GM23338 (cell line): Measurements from ENCODE around the gene PRRT1.

ENCODE experiments used
- CREB1 ChIP-seq: fragments of 250-450 bp; sonication (Bioruptor Pico); IDR thresholded peaks from 2 replicates; pipeline ENCODE4 v1.5.0; 2020; ENCODE audit warnings: low read depth, mild to moderate bottlenecking, moderate library complexity
- JUNB ChIP-seq: IDR thresholded peaks from one replicate; pipeline ENCODE4 v1.6.1; 2016; ENCODE audit warnings: antibody characterized with exemption; ENCODE audit not compliant: unreplicated experiment
- TF ChIP-seq, protein P1 (sequence below), 2 experiments: fragments of 200-600 bp in 1 of 2; sonication (generic) in 1 of 2; conservative IDR thresholded peaks; 2 replicates each; pipeline versions ENCODE4 v1.5.1 to v1.6.1; 2016 to 2017; ENCODE audit warnings: antibody characterized with exemption in 2 of 2, low read depth in 2 of 2, mild to moderate bottlenecking in 2 of 2, moderate library complexity in 1 of 2

DNA sequence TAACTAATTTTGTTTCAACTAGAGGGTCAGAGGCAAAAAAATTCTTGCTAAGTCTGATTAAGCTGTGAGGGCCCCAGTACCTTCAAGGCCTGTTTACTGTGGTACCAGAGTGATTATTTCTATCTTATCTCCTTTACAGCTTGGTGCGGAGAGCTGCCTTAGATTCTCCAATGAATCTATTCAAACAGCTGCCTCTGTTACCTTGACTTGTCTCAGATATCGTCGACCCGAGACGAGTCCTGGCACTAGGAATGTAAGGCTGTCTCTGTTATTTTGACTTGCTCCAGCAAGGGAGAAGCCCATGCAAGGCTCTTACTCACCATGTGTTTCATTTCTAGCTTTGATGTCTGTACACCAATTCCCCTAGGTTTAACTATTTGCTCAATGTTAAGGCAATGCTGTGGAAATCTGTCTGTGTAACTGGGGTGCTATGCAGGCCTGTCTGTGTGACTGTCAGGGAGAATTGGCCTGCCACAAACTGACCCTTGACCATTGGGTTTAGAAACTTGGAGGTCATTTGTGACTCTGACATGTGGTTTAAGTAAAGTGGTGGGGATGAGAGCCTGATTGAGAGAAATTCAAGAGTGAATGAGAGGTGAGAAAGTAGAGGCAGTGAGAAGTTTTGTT, 11.2 kb downstream of the PRRT1 start:
- TF ChIP-seq, protein P1, sequence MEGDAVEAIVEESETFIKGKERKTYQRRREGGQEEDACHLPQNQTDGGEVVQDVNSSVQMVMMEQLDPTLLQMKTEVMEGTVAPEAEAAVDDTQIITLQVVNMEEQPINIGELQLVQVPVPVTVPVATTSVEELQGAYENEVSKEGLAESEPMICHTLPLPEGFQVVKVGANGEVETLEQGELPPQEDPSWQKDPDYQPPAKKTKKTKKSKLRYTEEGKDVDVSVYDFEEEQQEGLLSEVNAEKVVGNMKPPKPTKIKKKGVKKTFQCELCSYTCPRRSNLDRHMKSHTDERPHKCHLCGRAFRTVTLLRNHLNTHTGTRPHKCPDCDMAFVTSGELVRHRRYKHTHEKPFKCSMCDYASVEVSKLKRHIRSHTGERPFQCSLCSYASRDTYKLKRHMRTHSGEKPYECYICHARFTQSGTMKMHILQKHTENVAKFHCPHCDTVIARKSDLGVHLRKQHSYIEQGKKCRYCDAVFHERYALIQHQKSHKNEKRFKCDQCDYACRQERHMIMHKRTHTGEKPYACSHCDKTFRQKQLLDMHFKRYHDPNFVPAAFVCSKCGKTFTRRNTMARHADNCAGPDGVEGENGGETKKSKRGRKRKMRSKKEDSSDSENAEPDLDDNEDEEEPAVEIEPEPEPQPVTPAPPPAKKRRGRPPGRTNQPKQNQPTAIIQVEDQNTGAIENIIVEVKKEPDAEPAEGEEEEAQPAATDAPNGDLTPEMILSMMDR (conservative IDR thresholded peaks at IDR 0.05; ENCODE audit: low read depth in 2 of 2): no peak
- no peak for TF ChIP-seq CREB1 (CRISPR knock-in tag)
- TF ChIP-seq JUNB: no peak
